Transverse colon (tissue), 3 donors: Measurements from ENCODE around the gene PRKG1.

Experiments used
- EP300 ChIP-seq: sonication (generic); formaldehyde crosslinking; IDR thresholded peaks from one replicate; pipeline ENCODE4 v1.6.1; 2017; ENCODE audit warnings: antibody characterized with exemption, low read depth
- POLR2A ChIP-seq: fragments of 450-650 bp; IDR thresholded peaks from one replicate; pipeline ENCODE4 v1.6.1; 2016; ENCODE audit warnings: antibody characterized with exemption, mild to moderate bottlenecking, moderate library complexity
- TF ChIP-seq, protein P1 (sequence below), 5 experiments: fragments of 200-600 bp in 3 of 5; fragments of 450-650 bp in 2 of 5; sonication (generic) in 3 of 5; IDR thresholded peaks; 1 replicate in 2 of 5; 2 replicates in 3 of 5; pipeline ENCODE4 v1.5.1; 2016 to 2017; ENCODE audit warnings: antibody characterized with exemption in 5 of 5, inconsistent platforms in 3 of 5, mild to moderate bottlenecking in 2 of 5, moderate library complexity in 1 of 5

DNA sequence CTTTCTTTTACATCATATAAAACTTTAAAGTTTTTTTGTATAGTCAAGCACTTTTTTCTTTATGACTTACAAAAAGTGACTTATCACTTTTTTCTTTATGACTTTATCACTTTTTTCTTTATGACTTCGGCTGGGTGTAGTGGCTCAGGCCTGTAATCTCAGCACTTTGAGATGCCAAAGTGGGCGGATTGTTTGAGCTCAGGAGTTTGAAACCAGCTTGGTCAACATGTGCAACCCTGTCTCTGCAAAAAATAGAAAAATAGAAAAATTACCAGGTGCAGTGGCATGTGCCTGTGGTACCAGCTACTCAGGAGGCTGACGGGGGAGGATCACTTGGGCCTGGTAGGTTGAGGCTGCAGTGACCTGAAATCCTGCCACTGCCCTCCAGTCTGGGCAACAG, 733.9 kb downstream of the PRKG1 start:
- TF ChIP-seq, protein P1, sequence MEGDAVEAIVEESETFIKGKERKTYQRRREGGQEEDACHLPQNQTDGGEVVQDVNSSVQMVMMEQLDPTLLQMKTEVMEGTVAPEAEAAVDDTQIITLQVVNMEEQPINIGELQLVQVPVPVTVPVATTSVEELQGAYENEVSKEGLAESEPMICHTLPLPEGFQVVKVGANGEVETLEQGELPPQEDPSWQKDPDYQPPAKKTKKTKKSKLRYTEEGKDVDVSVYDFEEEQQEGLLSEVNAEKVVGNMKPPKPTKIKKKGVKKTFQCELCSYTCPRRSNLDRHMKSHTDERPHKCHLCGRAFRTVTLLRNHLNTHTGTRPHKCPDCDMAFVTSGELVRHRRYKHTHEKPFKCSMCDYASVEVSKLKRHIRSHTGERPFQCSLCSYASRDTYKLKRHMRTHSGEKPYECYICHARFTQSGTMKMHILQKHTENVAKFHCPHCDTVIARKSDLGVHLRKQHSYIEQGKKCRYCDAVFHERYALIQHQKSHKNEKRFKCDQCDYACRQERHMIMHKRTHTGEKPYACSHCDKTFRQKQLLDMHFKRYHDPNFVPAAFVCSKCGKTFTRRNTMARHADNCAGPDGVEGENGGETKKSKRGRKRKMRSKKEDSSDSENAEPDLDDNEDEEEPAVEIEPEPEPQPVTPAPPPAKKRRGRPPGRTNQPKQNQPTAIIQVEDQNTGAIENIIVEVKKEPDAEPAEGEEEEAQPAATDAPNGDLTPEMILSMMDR (IDR thresholded peaks at IDR 0.05) = no peak
- TF ChIP-seq POLR2A (no peak), EP300 (no peak)
